Right cardiac atrium (tissue), 5 donors: ENCODE data around the gene MEIS1. TPM values are rescaled to one million over a fixed set of nuclear protein-coding genes. Genes with fewer than 3 reads are reported as not detected.
A peak's percentile ranks its signal among the peaks of the same experiment; 100 is the strongest.

Experiments used
- ATAC-seq, 2 donors: fragments of 200-7000 bp; cut with Tn5 transposase; one replicate each; pipeline versions ENCODE4 v1.8.0 to v1.9.1; 2020; ENCODE audit warnings: moderate library complexity in 2 of 2, mild to moderate bottlenecking in 1 of 2
- DNase-seq, 3 donors: peaks; one replicate each; pipeline ENCODE4 v3.0.0-alpha.2; 2020
- H3K27ac ChIP-seq: one replicate; pipeline ENCODE4 v1.5.1; 2013; ENCODE audit warnings: mild to moderate bottlenecking, low read length, control low read depth, moderate library complexity
- H3K27me3 ChIP-seq: one replicate; pipeline ENCODE4 v1.6.1; 2013; ENCODE audit not compliant: control insufficient read depth, insufficient read depth
- H3K4me1 ChIP-seq: one replicate; pipeline ENCODE4 v1.6.1; 2013; ENCODE audit warnings: low read length; ENCODE audit not compliant: control insufficient read depth, insufficient read depth
- H3K4me3 ChIP-seq: one replicate; pipeline ENCODE4 v1.5.1; 2013; ENCODE audit warnings: low read length, control low read depth
- H3K9me3 ChIP-seq: one replicate; pipeline ENCODE4 v1.6.1; 2013; ENCODE audit warnings: low read length; ENCODE audit not compliant: control insufficient read depth
- WGBS: extraction: QIAGEN DNeasy Blood & Tissue Kit; methylation state at CpG from one replicate; pipeline ENCODE4 v1.1.7; 2013; 5-methylcytosine and 5-hydroxymethylcytosine counted together
- intact Hi-C, 4 donors: fragments of 100-400 bp; cut with DNase I; formaldehyde crosslinking; loops; one replicate each; pipeline versions ENCODE4 v1.11.0 to v1.14.0; 2022 to 2023
- polyA plus RNA-seq: library from polyadenylated mRNA; stranded (reverse); fragments of 200-250 nt; gene quantifications from one replicate; pipeline ENCODE4 v1.2.3, GENCODE V29; 2013
- total RNA-seq, 4 donors: library from RNA; stranded (reverse); fragmentation: NEBNext Ultra II Directional; extraction: Animal tissue kit (Norgen Biotek cat#: 25700); gene quantifications; one replicate each; pipeline ENCODE4 v1.2.1, GENCODE V29; 2021
- donor health status: healthy with polysubstance abuse.
- donor health status: DM: no; HTN: yes; CAD: no.
- donor health status: DM: no; HTN: no; CAD: no.
- donor health status: DM: no; HTN: yes; CAD: no; lungs with severe emphysema.
- donor health status: DM: yes; HTN: yes; CAD: no.

MEIS1 gene
- total and polyA plus RNA-seq, 5 donors = 16.9 to 41.2 (median 32.1) TPM

DNA sequence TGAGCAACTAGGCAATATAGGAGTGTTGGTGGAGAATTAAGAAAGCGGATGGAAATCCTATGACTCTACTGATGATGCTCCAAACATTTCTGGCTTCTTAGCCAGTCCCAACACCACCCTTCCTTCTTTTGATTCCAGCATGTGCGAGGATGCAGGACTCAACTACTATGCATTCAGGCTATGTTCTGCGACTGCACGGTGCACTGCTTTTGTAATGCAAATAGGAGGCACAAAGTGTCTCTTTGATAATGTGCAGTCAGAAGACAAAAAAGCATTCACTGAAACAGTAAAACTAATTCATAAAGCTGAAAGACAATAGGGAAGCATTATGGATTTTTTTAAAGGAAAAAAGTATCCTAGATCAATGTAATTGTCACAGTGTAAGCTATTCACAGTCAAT lies 106.7 kb downstream of the MEIS1 start:
- Histone ChIP-seq H3K4me1 (peaks cover 6% of the 10 kb centered on the region), H3K27ac (no peak overlapping the region), H3K27me3 (no peaks in the 10 kb centered on the region), H3K9me3 (no peaks in the 10 kb centered on the region), H3K4me3 (no peak overlapping the region)
- WGBS = 89% methylated on average over 4 of the region's 4 CpGs
- intact Hi-C loops = no loop called here
- no peak for DNase-seq
- no peak for ATAC-seq

DNA sequence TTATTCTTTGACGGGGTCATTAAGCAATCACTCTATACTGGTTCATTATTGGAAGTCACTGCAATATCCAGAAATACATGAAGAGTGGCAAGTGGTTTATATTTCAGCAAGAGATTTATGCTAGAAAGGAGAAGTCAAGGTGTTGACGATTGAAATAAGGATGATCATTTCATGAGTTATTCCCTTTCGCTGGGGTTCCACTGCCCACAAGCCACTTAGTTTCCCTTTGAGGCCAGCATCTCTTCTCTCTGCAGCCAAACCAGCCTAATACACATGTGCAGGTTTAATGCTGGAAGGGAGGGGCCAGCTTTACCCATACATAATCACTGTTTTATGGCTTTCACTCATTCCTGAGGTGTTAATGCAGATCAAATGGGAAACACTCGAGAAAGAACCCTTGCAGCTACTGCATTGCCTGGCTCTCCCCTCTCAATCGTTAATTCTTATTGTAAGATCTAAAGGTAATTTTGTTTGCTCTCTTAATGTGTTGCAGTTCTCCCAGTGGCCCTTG lies 108.4 kb downstream of the MEIS1 start:
- 79% methylated on average over 5 of the region's 5 CpGs for whole genome bisulfite sequencing
- intact Hi-C loops = no loop called here
- DNase-seq = no peak
- peaks cover 6% of the 10 kb centered on the region for H3K4me1 ChIP-seq
- no peak for ATAC-seq
- H3K27ac ChIP-seq = no peak overlapping the region
- H3K27me3 ChIP-seq = no peaks in the 10 kb centered on the region
- H3K9me3 ChIP-seq = no peaks in the 10 kb centered on the region
- H3K4me3 ChIP-seq = no peak overlapping the region

DNA sequence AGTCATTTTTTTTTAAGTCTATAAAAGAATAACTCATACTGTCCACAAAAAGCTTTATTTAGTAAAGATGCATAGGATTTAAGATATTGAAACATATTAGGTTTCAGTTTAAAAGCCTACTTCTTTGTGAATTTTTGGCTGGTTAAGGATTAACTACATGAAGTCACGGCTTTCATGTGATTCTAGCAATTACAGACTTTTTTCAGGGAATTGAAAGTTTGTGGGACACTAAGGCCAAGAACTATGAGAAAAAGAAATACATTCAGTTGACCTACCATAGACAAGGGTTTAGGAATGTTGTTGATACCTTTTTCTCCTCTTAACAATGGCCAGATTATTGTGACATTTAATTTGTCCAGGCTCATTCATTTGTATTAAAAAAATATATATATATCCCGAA lies 109.3 kb downstream of the MEIS1 start:
- H3K27me3 ChIP-seq = no peaks in the 10 kb centered on the region
- ATAC-seq (no peak), DNase-seq (no peak)
- H3K4me1 ChIP-seq = peaks cover 6% of the 10 kb centered on the region
- 96% methylated on average over 2 of the region's 2 CpGs for WGBS
- H3K4me3 ChIP-seq = no peak overlapping the region
- intact Hi-C loops = no loop called here
- no peak overlapping the region for H3K27ac ChIP-seq
- no peaks in the 10 kb centered on the region for H3K9me3 ChIP-seq

GRCh38 chr2:66545258-66545657 lies 110.3 kb downstream of the MEIS1 start:
- Histone ChIP-seq H3K4me1 (no peaks in the 10 kb centered on the region), H3K27me3 (no peaks in the 10 kb centered on the region), H3K4me3 (no peak overlapping the region), H3K9me3 (no peaks in the 10 kb centered on the region), H3K27ac (no peak overlapping the region)
- ATAC-seq (no peak), DNase-seq (no peak)
- intact Hi-C loops = no loop called here

DNA sequence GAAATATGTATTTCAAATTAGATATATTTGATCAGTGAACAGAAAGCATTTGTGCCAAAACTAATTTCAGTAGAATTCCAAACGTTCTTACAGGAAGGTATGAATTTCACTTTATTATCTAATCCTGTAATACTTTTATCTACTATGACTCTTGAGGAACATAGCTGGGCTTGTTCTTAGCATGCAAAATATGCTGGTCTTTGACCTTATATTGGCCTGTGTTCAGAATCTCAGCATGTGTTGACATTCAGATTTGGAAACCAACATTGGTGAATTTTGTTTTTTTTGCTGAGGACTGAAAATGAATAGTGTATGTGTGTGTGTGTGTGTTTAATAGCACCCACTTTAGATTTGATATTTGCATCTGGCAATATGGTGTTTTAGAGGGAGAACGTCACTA lies 112.2 kb downstream of the MEIS1 start:
- Histone ChIP-seq H3K9me3 (no peaks in the 10 kb centered on the region), H3K27me3 (no peaks in the 10 kb centered on the region), H3K4me1 (no peaks in the 10 kb centered on the region), H3K4me3 (no peak overlapping the region), H3K27ac (no peak overlapping the region)
- no peak for DNase-seq
- ATAC-seq = no peak
- 34% methylated on average over 2 of the region's 2 CpGs for WGBS
- intact Hi-C loops = no loop called here

GRCh38 chr2:66547887-66548286 lies 113.0 kb downstream of the MEIS1 start:
- no peak overlapping the region for H3K4me3 ChIP-seq
- no peak for DNase-seq
- no peak overlapping the region for H3K27ac ChIP-seq
- 68% methylated on average over 2 of the region's 2 CpGs for whole genome bisulfite sequencing
- no peaks in the 10 kb centered on the region for H3K9me3 ChIP-seq
- no peak for ATAC-seq
- H3K27me3 ChIP-seq = no peaks in the 10 kb centered on the region
- intact Hi-C loops = no loop called here
- no peaks in the 10 kb centered on the region for H3K4me1 ChIP-seq

DNA sequence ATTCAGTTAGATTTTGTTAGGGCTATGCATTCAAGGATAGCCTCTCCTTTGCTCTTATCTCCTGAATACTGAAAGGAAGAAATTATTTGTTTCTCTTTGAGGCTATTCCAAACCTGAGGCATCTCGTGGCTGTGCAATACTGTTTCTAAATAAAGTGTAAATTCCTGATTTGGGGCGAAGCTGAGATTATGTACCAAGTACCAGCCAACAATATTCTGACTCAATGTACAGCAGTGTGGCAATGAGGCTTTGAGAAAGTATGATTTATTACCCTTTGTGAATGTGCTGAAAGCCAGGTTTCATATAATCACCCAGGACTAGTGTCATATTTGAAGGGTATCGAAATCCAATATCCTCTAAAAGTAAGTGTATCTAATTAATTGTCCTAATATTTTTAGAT lies 113.5 kb downstream of the MEIS1 start:
- ATAC-seq (no peak), DNase-seq (no peak)
- Histone ChIP-seq H3K27ac (no peak overlapping the region), H3K27me3 (no peaks in the 10 kb centered on the region), H3K4me1 (no peaks in the 10 kb centered on the region), H3K4me3 (no peak overlapping the region), H3K9me3 (no peaks in the 10 kb centered on the region)
- 67% methylated on average over 3 of the region's 3 CpGs for WGBS
- intact Hi-C loops = no loop called here

DNA sequence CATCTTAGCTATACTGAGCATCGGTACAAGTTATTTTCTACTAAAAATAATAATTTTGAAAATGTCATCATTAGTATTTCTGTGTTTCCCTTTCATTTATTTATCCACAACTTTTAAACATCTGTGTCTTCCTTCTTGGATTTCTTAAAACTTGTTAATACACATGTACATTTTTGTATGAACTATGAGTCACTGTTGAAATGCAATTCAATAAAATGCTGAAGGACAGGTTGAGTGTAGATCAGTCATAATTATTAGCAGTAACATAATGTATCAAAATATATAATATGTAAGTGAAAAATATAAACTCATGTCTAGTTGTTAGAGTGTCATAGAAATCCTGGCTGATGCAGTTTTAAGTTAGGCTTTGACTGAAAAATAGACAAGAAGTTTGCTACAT lies 115.9 kb downstream of the MEIS1 start:
- Histone ChIP-seq H3K9me3 (no peaks in the 10 kb centered on the region), H3K4me1 (no peaks in the 10 kb centered on the region), H3K4me3 (no peak overlapping the region), H3K27ac (no peak overlapping the region), H3K27me3 (no peaks in the 10 kb centered on the region)
- no peak for ATAC-seq
- 92% methylated on average over 1 of the region's 1 CpG for WGBS
- intact Hi-C loops = no loop called here
- no peak for DNase-seq

DNA sequence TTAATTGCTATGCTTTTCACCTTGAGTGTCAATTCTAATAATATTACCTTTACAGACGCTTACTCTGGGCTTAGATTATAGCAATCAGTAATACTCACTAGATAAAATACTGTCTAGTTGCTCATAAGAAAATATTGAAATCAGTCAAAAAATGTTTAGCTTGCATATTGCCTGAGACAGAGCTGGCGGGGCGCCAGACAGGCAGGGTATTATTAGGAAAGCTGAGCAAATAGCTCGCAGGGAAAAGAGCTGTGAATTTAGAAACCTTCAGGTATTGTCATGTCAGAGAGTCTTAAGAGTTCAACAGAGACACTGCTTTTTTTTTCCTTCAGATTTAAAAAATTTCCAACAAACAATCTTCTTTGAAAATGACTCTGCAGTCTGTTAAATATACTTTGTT lies 118.4 kb downstream of the MEIS1 start:
- Histone ChIP-seq H3K27ac (no peak overlapping the region), H3K4me1 (no peaks in the 10 kb centered on the region), H3K9me3 (no peaks in the 10 kb centered on the region), H3K4me3 (no peak overlapping the region), H3K27me3 (no peaks in the 10 kb centered on the region)
- WGBS = 59% methylated on average over 4 of the region's 4 CpGs
- ATAC-seq (no peak), DNase-seq (peak; percentile 47 to 88 (median 82))
- intact Hi-C loops = no loop called here

DNA sequence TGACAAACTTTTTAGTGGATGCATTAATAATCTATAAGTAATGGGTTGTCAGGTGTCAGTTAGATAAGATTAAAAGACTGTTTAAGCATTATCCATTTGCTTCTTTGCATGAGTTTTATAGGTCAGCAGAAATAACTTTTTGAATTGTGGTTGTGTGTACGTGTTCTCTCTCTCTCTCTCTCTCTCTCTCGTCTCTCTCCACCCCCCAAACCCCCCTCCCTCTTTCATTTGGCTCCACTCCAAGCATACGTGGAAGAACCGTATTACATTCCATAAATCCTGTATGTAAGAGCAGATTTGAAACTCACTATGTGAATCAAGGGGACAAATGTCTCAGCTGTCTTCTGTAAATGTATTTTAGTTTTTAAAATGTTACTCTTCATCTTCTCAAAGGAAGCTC lies 120.2 kb downstream of the MEIS1 start:
- H3K27me3 ChIP-seq = no peaks in the 10 kb centered on the region
- 2% methylated on average over 4 of the region's 4 CpGs for WGBS
- DNase-seq = no peak
- no peaks in the 10 kb centered on the region for H3K4me1 ChIP-seq
- intact Hi-C loops = no loop called here
- H3K27ac ChIP-seq = no peak overlapping the region
- no peaks in the 10 kb centered on the region for H3K9me3 ChIP-seq
- H3K4me3 ChIP-seq = peak overlapping the region; percentile 49
- ATAC-seq = peak; percentile 40 to 54

- no peaks in the 10 kb centered on the region for H3K4me1 ChIP-seq
- DNase-seq = peak; percentile 39 to 65 (median 54)
- intact Hi-C loops = no loop called here
Observed at GRCh38 chr2:66555501-66556324, 120.8 kb downstream of the MEIS1 start.

More at GRCh38 chr2:66555501-66556324, 120.8 kb downstream of the MEIS1 start:
- H3K9me3 ChIP-seq = no peaks in the 10 kb centered on the region
- H3K27ac ChIP-seq = peak overlapping the region; percentile 92
- no peaks in the 10 kb centered on the region for H3K27me3 ChIP-seq
- 3% methylated on average over 14 of the region's 14 CpGs for WGBS
- peak; percentile 85 to 87 for ATAC-seq
- peak overlapping the region; percentile 49 for H3K4me3 ChIP-seq
